Chondrocyte (in vitro differentiated cells): ENCODE measurements around the gene ITIH3. TPM values are rescaled to one million over a fixed set of nuclear protein-coding genes. Genes with fewer than 3 reads are reported as not detected.

Experiments used
- DNase-seq: peaks from one replicate; pipeline ENCODE4 v3.0.0; 2021; ENCODE audit warnings: mixed read lengths, low spot score
- H3K27ac Mint-ChIP-seq: one replicate; pipeline ENCODE4 v1.8.0; 2021; ENCODE audit warnings: mild to moderate bottlenecking, moderate library complexity, mixed read lengths; ENCODE audit not compliant: unreplicated experiment
- H3K27me3 Mint-ChIP-seq: 2 replicates; pipeline ENCODE4 v1.8.0; 2021; ENCODE audit warnings: low read depth, mixed read lengths
- H3K36me3 Mint-ChIP-seq: 2 replicates; pipeline ENCODE4 v1.8.0; 2021; ENCODE audit warnings: low read depth, mixed read lengths
- H3K4me1 Mint-ChIP-seq: 2 replicates; pipeline ENCODE4 v1.8.0; 2021; ENCODE audit warnings: low read depth, mild to moderate bottlenecking, mixed read lengths
- H3K4me3 Mint-ChIP-seq: one replicate; pipeline ENCODE4 v1.8.0; 2021; ENCODE audit warnings: mild to moderate bottlenecking, moderate library complexity, mixed read lengths; ENCODE audit not compliant: unreplicated experiment
- H3K9me3 Mint-ChIP-seq: 2 replicates; pipeline ENCODE4 v1.8.0; 2021; ENCODE audit warnings: low read depth, mixed read lengths
- total RNA-seq: library from RNA; stranded (reverse); gene quantifications from 3 replicates; pipeline ENCODE4 v1.2.1, GENCODE V29; 2021
- TF ChIP-seq, protein P1 (sequence below): fragments of 200-600 bp; sonication (generic); IDR thresholded peaks from 2 replicates; pipeline ENCODE4 v1.5.0; 2021; ENCODE audit warnings: antibody characterized with exemption, mild to moderate bottlenecking, moderate library complexity

The ITIH3 gene
- total RNA-seq, 1 donor from 2014 or later: 17.8 TPM

DNA sequence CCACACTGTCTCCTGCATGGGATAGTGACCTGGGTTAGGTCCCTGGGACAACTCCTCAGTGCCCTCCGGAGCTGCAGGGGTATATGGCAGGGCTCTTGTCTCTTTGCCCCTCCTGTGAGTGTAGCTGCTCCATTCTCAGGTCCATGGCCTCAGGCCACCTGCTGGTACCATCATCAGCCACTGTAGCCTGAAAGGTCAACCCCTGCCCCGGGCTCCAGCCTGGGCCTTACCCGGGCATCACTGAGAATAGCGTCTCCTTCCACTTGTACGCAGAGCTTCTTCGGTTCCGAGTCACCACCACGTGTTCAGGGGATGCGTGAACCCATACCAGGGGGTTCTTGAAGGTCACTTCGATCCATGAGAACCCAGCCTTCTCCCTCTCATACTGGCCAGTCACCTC lies 22.1 kb downstream of the ITIH3 start:
- H3K4me3 Mint-ChIP-seq: no peak overlapping the region

DNA sequence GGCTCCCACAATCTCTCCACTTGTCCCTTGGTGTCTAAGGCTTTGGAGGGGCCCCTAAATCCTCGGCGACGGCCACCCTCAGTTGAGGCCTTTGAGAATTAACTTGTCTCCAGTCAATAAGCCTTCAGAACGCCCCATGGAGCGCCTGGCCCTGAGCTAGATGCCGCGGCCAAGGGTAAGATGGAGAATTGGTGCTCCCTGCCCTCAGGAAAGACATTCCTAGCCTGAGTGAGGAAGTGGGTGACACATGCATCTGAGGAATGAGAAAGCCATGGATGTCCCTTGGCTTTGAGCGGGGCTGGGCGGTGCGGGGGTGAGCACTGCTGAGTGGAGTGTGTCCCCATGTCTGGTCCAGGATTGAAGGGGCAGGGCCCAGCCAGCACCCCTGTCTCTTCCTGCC lies 22.6 kb downstream of the ITIH3 start:
- Mint-ChIP-seq H3K27me3 (no peaks in the 10 kb centered on the region), H3K36me3 (no peaks in the 10 kb centered on the region)
- TF ChIP-seq, protein P1, sequence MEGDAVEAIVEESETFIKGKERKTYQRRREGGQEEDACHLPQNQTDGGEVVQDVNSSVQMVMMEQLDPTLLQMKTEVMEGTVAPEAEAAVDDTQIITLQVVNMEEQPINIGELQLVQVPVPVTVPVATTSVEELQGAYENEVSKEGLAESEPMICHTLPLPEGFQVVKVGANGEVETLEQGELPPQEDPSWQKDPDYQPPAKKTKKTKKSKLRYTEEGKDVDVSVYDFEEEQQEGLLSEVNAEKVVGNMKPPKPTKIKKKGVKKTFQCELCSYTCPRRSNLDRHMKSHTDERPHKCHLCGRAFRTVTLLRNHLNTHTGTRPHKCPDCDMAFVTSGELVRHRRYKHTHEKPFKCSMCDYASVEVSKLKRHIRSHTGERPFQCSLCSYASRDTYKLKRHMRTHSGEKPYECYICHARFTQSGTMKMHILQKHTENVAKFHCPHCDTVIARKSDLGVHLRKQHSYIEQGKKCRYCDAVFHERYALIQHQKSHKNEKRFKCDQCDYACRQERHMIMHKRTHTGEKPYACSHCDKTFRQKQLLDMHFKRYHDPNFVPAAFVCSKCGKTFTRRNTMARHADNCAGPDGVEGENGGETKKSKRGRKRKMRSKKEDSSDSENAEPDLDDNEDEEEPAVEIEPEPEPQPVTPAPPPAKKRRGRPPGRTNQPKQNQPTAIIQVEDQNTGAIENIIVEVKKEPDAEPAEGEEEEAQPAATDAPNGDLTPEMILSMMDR: no peak

More for the DNA sequence above, 22.1 kb downstream of the ITIH3 start:
- TF ChIP-seq, protein P1: no peak
- Mint-ChIP-seq H3K4me1 (no peaks in the 10 kb centered on the region), H3K9me3 (no peaks in the 10 kb centered on the region), H3K27ac (no peak overlapping the region), H3K36me3 (no peaks in the 10 kb centered on the region), H3K27me3 (no peaks in the 10 kb centered on the region)
- no peak for DNase-seq

GRCh38 chr3:52817860-52818259 lies 23.3 kb downstream of the ITIH3 start:
- Mint-ChIP-seq H3K27ac (no peak overlapping the region), H3K27me3 (no peaks in the 10 kb centered on the region), H3K36me3 (no peaks in the 10 kb centered on the region), H3K9me3 (no peaks in the 10 kb centered on the region), H3K4me3 (no peak overlapping the region), H3K4me1 (no peaks in the 10 kb centered on the region)
- DNase-seq: no peak
- TF ChIP-seq, protein P1: no peak

More for the DNA sequence above, 22.6 kb downstream of the ITIH3 start:
- DNase-seq: no peak
- H3K27ac Mint-ChIP-seq: no peak overlapping the region
- H3K9me3 Mint-ChIP-seq: no peaks in the 10 kb centered on the region
- H3K4me3 Mint-ChIP-seq: no peak overlapping the region
- no peaks in the 10 kb centered on the region for H3K4me1 Mint-ChIP-seq

GRCh38 chr3:52819936-52820335 lies 25.3 kb downstream of the ITIH3 start:
- Mint-ChIP-seq H3K9me3 (no peaks in the 10 kb centered on the region), H3K36me3 (no peaks in the 10 kb centered on the region), H3K27ac (no peak overlapping the region), H3K4me1 (no peaks in the 10 kb centered on the region), H3K4me3 (no peak overlapping the region), H3K27me3 (no peaks in the 10 kb centered on the region)
- TF ChIP-seq, protein P1: no peak
- DNase-seq: no peak

GRCh38 chr3:52820736-52821135 lies 26.1 kb downstream of the ITIH3 start:
- Mint-ChIP-seq H3K4me3 (no peak overlapping the region), H3K36me3 (no peaks in the 10 kb centered on the region), H3K9me3 (no peaks in the 10 kb centered on the region), H3K27ac (no peak overlapping the region), H3K4me1 (no peaks in the 10 kb centered on the region), H3K27me3 (no peaks in the 10 kb centered on the region)
- TF ChIP-seq, protein P1: peak; percentile 71
- no peak for DNase-seq
